ENCODE results near the gene PTGER1.

DNA sequence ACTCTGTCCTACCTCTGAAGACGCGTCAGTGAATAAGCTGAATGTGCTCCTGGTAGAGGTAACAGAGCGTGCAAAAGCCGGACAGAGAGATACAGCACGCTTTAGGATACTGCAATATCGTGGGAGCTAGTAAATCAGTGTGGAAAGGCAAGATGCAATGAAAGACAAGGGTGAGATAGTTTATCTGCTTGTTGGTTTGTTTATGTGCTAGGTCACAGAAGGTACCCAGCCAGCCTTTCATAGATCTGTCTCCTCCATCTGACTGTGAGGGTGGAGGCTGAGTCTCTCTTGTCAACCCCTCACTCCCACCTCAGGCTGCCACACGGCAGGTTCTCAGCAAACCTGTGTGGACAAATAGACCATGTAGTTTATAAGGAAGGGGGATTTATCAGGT is 21.7 kb upstream of the PTGER1 start:
- TF ChIP-seq POLR2A (IDR thresholded peaks at IDR 0.05; ENCODE audit: low read depth, low read length) (no peak), ZSCAN29 (IDR thresholded peaks at IDR 0.05) (no peak), POLR2AphosphoS5 (IDR thresholded peaks at IDR 0.05; ENCODE audit: low read length) (no peak), BHLHE40 (IDR thresholded peaks at IDR 0.05; ENCODE audit: borderline replicate concordance in 1 of 2, low read depth in 2 of 2, low read length in 1 of 2) (no peak), SP1 (IDR thresholded peaks at IDR 0.05; ENCODE audit: low read depth, low read length) (no peak), BMI1 (IDR thresholded peaks at IDR 0.05; ENCODE audit: borderline replicate concordance) (no peak)

All from GM12878 (cell line).